Endodermal cell (in vitro differentiated cells): ENCODE measurements around the gene PRSS1. TPM values are rescaled to one million over a fixed set of nuclear protein-coding genes. Genes with fewer than 3 reads are reported as not detected.
"Not testable (repeated sequence)": the region's sequence is repeated elsewhere in the genome, so short reads cannot be mapped to it uniquely, and the experiment has no call there.

ENCODE experiments used
- DNase-seq: peaks from one replicate; pipeline ENCODE4 v3.0.0-alpha.2; 2017
- H3K27ac ChIP-seq: 2 replicates; pipeline ENCODE4 v1.5.1; 2013; ENCODE audit warnings: mild to moderate bottlenecking, low read depth, low read length, moderate library complexity
- H3K27me3 ChIP-seq: 2 replicates; pipeline ENCODE4 v1.6.1; 2013; ENCODE audit warnings: mild to moderate bottlenecking, low read length, moderate library complexity; ENCODE audit not compliant: insufficient read depth, control insufficient read depth, poor library complexity, severe bottlenecking
- H3K36me3 ChIP-seq: 2 replicates; pipeline ENCODE4 v1.7.0; 2013; ENCODE audit warnings: mild to moderate bottlenecking, low read length, moderate library complexity; ENCODE audit not compliant: control insufficient read depth, insufficient read depth
- H3K4me1 ChIP-seq: one replicate; pipeline ENCODE4 v1.7.0; 2013; ENCODE audit warnings: low read length; ENCODE audit not compliant: control insufficient read depth, insufficient read depth
- H3K4me3 ChIP-seq: 2 replicates; pipeline ENCODE4 v1.5.1; 2013; ENCODE audit warnings: mild to moderate bottlenecking, low read length, moderate library complexity
- H3K9ac ChIP-seq: 2 replicates; pipeline ENCODE4 v1.6.1; 2013; ENCODE audit warnings: mild to moderate bottlenecking, low read length, moderate library complexity; ENCODE audit not compliant: poor library complexity, severe bottlenecking; ENCODE audit errors: extremely low read depth
- H3K9me3 ChIP-seq: 2 replicates; pipeline ENCODE4 v1.6.1; 2013; ENCODE audit warnings: mild to moderate bottlenecking, low read length, moderate library complexity; ENCODE audit not compliant: control insufficient read depth
- H3K27ac Mint-ChIP-seq: 2 replicates; pipeline ENCODE4 v1.8.0; 2020; ENCODE audit warnings: mixed read lengths
- H3K27me3 Mint-ChIP-seq: 2 replicates; pipeline ENCODE4 v1.8.0; 2021; ENCODE audit warnings: mild to moderate bottlenecking, mixed read lengths; ENCODE audit not compliant: insufficient read depth
- H3K36me3 Mint-ChIP-seq: 2 replicates; pipeline ENCODE4 v1.8.0; 2020; ENCODE audit warnings: low read depth, mixed read lengths
- H3K4me1 Mint-ChIP-seq: 2 replicates; pipeline ENCODE4 v1.8.0; 2020; ENCODE audit warnings: mixed read lengths
- H3K4me3 Mint-ChIP-seq: 2 replicates; pipeline ENCODE4 v1.8.0; 2020; ENCODE audit warnings: mild to moderate bottlenecking, moderate library complexity, mixed read lengths
- H3K9me3 Mint-ChIP-seq: 2 replicates; pipeline ENCODE4 v1.8.0; 2020; ENCODE audit warnings: mild to moderate bottlenecking, mixed read lengths
- CTCF ChIP-seq: fragments of 200-600 bp; sonication (generic); conservative IDR thresholded peaks from 2 replicates; pipeline ENCODE4 v1.5.0; 2021; ENCODE audit warnings: antibody characterized with exemption, mild to moderate bottlenecking
- WGBS, 2 experiments: methylation state at CpG; one replicate each; pipeline versions ENCODE4 v1.1.5 to v1.1.7; 2013; ENCODE audit warnings: missing lambda C conversion rate in 2 of 2, mixed read lengths in 1 of 2; ENCODE audit not compliant: insufficient coverage in 1 of 2, insufficient read length in 1 of 2; 5-methylcytosine and 5-hydroxymethylcytosine counted together
- total RNA-seq, 2 donors: library from RNA; stranded (reverse); fragmentation: NEBNext Ultra II Directional in 1 of 2; extraction: Animal tissue kit (Norgen Biotek cat#: 25700) in 1 of 2; gene quantifications; 2 replicates in 1 of 2; 3 replicates in 1 of 2; pipeline ENCODE4 v1.2.1, GENCODE V29; 2021

PRSS1 gene
- total RNA-seq, 2 donors from 2014 or later, result 4.4 to 8.8 TPM

- 89 to 100% methylated on average over 1 of the region's 1 CpG for WGBS, 2 experiments
Observed at GRCh38 chr7:142759433-142759832, 10.2 kb downstream of the PRSS1 start.

GRCh38 chr7:142760071-142760642 is 10.9 kb downstream of the PRSS1 start:
- WGBS, 2 experiments, result 78 to 80% methylated on average over 5 of the region's 5 CpGs
- H3K27ac Mint-ChIP-seq, result no peak overlapping the region
- TF ChIP-seq CTCF, result no peak

More at GRCh38 chr7:142759433-142759832, 10.2 kb downstream of the PRSS1 start:
- no peak for TF ChIP-seq CTCF
- peak; percentile 31 for DNase-seq
- H3K27ac ChIP-seq, result no peak overlapping the region
- Mint-ChIP-seq H3K4me3 (no peak overlapping the region), H3K27ac (no peak overlapping the region), H3K27me3 (peaks cover 49% of the 10 kb centered on the region), H3K4me1 (peaks cover 13% of the 10 kb centered on the region), H3K36me3 (no peaks in the 10 kb centered on the region), H3K9me3 (no peaks in the 10 kb centered on the region)
- H3K36me3 ChIP-seq, result no peaks in the 10 kb centered on the region
- H3K4me3 ChIP-seq, result no peak overlapping the region
- H3K4me1 ChIP-seq, result peaks cover 13% of the 10 kb centered on the region
- no peaks in the 10 kb centered on the region for H3K9me3 ChIP-seq
- no peaks in the 10 kb centered on the region for H3K27me3 ChIP-seq
- H3K9ac ChIP-seq, result no peak overlapping the region

GRCh38 chr7:142761606-142762005 is 12.3 kb downstream of the PRSS1 start:
- H3K4me1 ChIP-seq, result peaks cover 13% of the 10 kb centered on the region
- H3K27me3 ChIP-seq, H3K4me3 ChIP-seq, H3K9me3 ChIP-seq, H3K9me3 Mint-ChIP-seq, H3K4me3 Mint-ChIP-seq, H3K27ac ChIP-seq, H3K36me3 Mint-ChIP-seq, H3K36me3 ChIP-seq, H3K9ac ChIP-seq, H3K27ac Mint-ChIP-seq, H3K4me1 Mint-ChIP-seq: not testable (repeated sequence)
- peak; percentile 33 for DNase-seq
- peaks cover 52% of the 10 kb centered on the region for H3K27me3 Mint-ChIP-seq
- WGBS, 2 experiments, result 95 to 100% methylated on average over 2 of the region's 2 CpGs

More at GRCh38 chr7:142760071-142760642, 10.9 kb downstream of the PRSS1 start:
- peak; percentile 76 for DNase-seq
- Mint-ChIP-seq H3K36me3 (no peaks in the 10 kb centered on the region), H3K4me3 (no peak overlapping the region), H3K9me3 (no peaks in the 10 kb centered on the region), H3K4me1 (peaks cover 10% of the 10 kb centered on the region), H3K27me3 (peaks cover 49% of the 10 kb centered on the region)
- Histone ChIP-seq H3K36me3 (no peaks in the 10 kb centered on the region), H3K4me1 (peaks cover 13% of the 10 kb centered on the region), H3K27ac (no peak overlapping the region), H3K9me3 (no peaks in the 10 kb centered on the region), H3K4me3 (no peak overlapping the region), H3K27me3 (no peaks in the 10 kb centered on the region), H3K9ac (no peak overlapping the region)

- DNase-seq, result peak; percentile 29
- H3K4me3 ChIP-seq, result no peak overlapping the region
- 88% methylated on average over 1 of the region's 1 CpG; no CpG with 5 or more reads in 1 of the 2 experiments for WGBS, 2 experiments
- Mint-ChIP-seq H3K4me3 (no peak overlapping the region), H3K4me1 (peaks cover 10% of the 10 kb centered on the region), H3K9me3 (no peaks in the 10 kb centered on the region), H3K36me3 (no peaks in the 10 kb centered on the region), H3K27me3 (peaks cover 50% of the 10 kb centered on the region), H3K27ac (no peak overlapping the region)
- H3K9me3 ChIP-seq, result no peaks in the 10 kb centered on the region
- no peaks in the 10 kb centered on the region for H3K36me3 ChIP-seq
- peaks cover 3% of the 10 kb centered on the region for H3K27me3 ChIP-seq
- H3K4me1 ChIP-seq, result peaks cover 13% of the 10 kb centered on the region
- H3K27ac ChIP-seq, result no peak overlapping the region
- no peak for TF ChIP-seq CTCF
- H3K9ac ChIP-seq, result no peak overlapping the region
Observed at GRCh38 chr7:142762104-142762503, 12.8 kb downstream of the PRSS1 start.
